ENCODE results near the gene EBF3. TPM values are rescaled to one million over a fixed set of nuclear protein-coding genes. Genes with fewer than 3 reads are reported as not detected.

EBF3 gene
- total RNA-seq, 3 donors from 2014 or later = 0.23 to 2.8 (median 0.89) TPM

DNA sequence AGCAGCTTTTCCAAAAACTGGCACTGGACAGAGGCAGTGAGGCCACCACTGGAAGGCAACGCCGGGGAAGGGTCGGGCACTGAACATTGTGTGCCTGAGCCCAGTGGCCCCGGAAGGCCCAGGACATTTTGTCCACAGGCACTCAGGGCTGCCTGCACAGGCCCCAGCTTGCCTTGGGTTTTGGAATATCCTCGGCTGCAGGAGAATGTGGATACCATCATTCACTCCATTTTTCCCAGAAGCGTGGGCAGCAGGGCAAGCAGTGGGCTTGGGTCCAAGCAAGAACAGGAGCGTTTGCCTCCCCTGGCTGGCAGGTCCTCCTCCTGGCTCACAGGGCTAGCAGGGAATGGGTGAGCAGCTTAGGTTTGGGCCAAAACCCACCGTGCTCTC is 147.4 kb downstream of the EBF3 start:
- H3K36me3 ChIP-seq (ENCODE audit: low read depth) = no peaks in the 10 kb centered on the region
- DNase-seq (no peak), ATAC-seq (no peak)
- H3K9me3 ChIP-seq = no peaks in the 10 kb centered on the region
- H3K4me3 ChIP-seq = no peak overlapping the region
- intact Hi-C loops (cut with DNase I, micrococcal nuclease) = no loop called here
- TF ChIP-seq, protein P1, sequence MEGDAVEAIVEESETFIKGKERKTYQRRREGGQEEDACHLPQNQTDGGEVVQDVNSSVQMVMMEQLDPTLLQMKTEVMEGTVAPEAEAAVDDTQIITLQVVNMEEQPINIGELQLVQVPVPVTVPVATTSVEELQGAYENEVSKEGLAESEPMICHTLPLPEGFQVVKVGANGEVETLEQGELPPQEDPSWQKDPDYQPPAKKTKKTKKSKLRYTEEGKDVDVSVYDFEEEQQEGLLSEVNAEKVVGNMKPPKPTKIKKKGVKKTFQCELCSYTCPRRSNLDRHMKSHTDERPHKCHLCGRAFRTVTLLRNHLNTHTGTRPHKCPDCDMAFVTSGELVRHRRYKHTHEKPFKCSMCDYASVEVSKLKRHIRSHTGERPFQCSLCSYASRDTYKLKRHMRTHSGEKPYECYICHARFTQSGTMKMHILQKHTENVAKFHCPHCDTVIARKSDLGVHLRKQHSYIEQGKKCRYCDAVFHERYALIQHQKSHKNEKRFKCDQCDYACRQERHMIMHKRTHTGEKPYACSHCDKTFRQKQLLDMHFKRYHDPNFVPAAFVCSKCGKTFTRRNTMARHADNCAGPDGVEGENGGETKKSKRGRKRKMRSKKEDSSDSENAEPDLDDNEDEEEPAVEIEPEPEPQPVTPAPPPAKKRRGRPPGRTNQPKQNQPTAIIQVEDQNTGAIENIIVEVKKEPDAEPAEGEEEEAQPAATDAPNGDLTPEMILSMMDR (IDR thresholded peaks at IDR 0.05) = no peak
- H3K4me1 ChIP-seq (ENCODE audit: low read depth) = no peaks in the 10 kb centered on the region

DNA sequence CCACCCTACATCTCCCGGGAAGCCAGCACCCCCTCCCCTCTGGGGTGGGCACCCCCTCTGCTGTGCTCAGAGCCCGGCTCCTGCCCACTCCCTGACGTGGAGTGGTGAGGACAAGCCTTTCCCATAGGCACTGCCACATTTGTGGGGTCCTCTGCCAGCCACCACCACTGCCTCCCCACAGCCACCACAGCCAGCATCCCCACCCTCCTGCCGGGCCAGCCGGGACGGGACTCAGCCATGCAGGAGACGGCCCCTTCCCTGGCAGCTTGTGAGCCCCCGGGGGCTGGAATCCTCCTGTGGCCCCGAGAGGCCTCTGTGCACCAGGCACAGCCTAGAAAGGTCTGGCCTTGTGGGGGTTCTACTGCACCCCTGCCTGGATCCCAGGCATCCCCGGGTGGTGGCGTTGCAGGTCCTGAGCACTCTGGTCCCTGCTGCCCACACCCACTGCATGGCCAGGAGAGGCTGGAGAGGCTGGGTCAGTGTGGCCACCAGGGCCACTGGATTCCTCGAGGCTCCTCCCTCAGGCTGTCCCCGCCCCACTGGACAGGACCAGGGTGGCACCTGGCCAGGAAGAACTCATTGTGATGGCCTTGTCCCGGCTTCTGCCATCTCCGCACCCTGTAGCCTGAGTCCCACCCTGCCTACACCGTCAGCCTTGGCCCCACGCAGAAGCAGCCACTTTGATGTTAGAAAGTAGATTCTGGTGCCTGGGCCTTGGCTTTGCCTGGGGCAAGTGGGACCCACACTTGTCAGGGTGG is 148.0 kb downstream of the EBF3 start:
- Histone ChIP-seq H3K9me3 (no peaks in the 10 kb centered on the region), H3K36me3 (ENCODE audit: low read depth) (no peaks in the 10 kb centered on the region), H3K4me3 (no peak overlapping the region), H3K4me1 (ENCODE audit: low read depth) (no peaks in the 10 kb centered on the region)
- no peak for DNase-seq
- ATAC-seq = no peak
- TF ChIP-seq, protein P1 (IDR thresholded peaks at IDR 0.05) = no peak
- intact Hi-C loops (cut with DNase I, micrococcal nuclease) = no loop called here

DNA sequence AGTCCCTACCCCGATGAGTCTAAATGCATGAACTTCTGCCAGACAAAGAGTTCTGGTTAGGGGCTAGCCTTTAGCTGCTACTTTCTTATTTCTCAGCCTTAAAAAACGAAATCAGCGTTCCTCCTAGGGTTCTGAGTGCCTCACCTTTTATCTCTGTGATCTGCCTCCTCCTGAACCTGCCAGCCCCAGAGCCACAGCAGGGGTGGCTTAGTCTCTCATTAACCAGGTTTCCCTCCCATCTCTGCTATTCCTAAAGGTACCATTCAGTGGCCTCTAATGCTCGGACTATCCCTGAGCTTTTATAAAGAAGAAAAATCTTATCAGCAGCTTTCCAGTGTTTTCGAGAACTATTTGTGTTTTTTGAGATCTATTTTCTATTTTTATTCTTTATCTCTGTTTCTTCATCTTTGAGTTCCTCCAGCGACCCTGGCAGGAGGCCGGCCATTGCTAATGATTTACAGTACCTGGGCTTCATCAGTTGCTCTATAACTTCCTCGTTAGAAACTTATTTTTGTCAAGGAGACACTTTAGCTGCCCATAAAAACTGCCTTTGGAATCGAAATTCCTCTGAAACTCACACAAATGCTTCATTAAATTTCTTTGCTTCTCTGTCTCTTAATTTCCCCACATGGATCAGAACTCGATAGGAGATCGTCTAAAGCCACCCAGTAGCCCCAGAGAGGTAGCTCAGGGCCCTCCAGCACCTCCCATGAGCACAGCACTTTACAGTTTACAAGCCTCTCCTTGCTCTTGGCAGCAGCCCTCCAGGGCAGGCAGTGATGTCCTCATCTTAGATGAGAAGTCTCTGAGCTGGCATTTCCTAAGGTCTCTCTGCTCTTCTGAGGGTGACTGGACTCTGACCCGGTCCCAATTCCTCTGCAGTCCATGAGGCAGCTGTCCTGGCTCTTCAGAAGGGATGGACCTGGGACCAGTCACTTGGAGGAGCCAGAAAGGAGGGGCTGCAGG is 149.1 kb downstream of the EBF3 start:
- no peak for DNase-seq
- no peaks in the 10 kb centered on the region for H3K36me3 ChIP-seq (ENCODE audit: low read depth)
- intact Hi-C loops (cut with DNase I, micrococcal nuclease) = no loop called here
- ATAC-seq = no peak
- H3K9me3 ChIP-seq = no peaks in the 10 kb centered on the region
- TF ChIP-seq, protein P1 (IDR thresholded peaks at IDR 0.05) = no peak
- H3K4me1 ChIP-seq (ENCODE audit: low read depth) = no peaks in the 10 kb centered on the region
- no peak overlapping the region for H3K4me3 ChIP-seq

DNA sequence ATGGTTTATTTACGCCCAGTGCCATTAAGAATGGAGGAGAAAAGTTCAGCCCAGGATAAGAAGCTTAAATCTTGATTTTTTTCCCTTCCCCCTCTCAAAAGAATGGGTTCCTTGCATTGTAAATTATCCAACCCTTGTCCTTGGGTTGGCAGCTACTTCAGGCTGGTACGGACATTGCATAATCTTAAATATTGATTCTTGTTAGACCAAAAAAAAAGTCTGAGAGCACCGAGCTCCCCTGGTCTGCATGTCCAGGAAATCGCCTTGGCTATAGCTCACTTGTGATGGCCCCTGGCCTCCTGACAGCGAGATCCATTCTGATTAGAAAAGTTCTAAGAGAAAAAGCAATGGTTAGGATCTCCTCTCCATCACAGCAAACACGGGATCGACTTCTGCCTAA is 151.7 kb downstream of the EBF3 start:
- H3K36me3 ChIP-seq (ENCODE audit: low read depth) = no peaks in the 10 kb centered on the region
- H3K4me3 ChIP-seq = no peak overlapping the region
- intact Hi-C loops (cut with DNase I, micrococcal nuclease) = no loop called here
- TF ChIP-seq, protein P1 (IDR thresholded peaks at IDR 0.05) = no peak
- DNase-seq (no peak), ATAC-seq (no peak)
- H3K9me3 ChIP-seq = no peaks in the 10 kb centered on the region
- H3K4me1 ChIP-seq (ENCODE audit: low read depth) = no peaks in the 10 kb centered on the region

DNA sequence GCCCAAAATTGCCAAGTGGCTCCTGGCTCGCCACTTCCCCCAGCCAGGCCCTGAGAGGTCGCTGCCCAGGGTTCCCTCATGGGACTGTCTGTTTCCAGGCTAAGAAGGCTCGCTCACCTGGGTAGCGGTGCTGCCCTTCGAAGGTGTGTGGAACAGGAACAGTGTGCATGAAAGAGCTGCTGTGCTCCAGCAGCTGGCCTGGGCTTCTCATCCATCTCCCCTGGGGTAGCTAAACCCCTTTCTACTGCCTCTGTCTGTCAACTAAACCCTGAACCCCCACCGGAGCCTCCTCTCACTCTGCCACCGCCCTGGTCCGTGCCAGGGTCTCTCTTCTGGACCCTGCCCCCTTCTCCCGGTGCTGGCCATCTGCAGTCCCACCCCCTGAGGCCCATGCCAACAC is 152.9 kb downstream of the EBF3 start:
- Histone ChIP-seq H3K4me3 (no peak overlapping the region), H3K36me3 (ENCODE audit: low read depth) (no peaks in the 10 kb centered on the region), H3K9me3 (no peaks in the 10 kb centered on the region), H3K4me1 (ENCODE audit: low read depth) (no peaks in the 10 kb centered on the region)
- TF ChIP-seq, protein P1 (IDR thresholded peaks at IDR 0.05) = no peak
- DNase-seq (no peak), ATAC-seq (no peak)
- intact Hi-C loops (cut with DNase I, micrococcal nuclease) = no loop called here

All from mucosa of descending colon (tissue), 3 donors.